HG02588 (cell line): ENCODE results near the gene SMIM23.

Experiments
- ATAC-seq: cut with Tn5 transposase; IDR thresholded peaks from one replicate; pipeline ENCODE4 v1.9.1; 2021; ENCODE audit warnings: mild to moderate bottlenecking, moderate library complexity; ENCODE audit not compliant: unreplicated experiment

SMIM23 gene

DNA sequence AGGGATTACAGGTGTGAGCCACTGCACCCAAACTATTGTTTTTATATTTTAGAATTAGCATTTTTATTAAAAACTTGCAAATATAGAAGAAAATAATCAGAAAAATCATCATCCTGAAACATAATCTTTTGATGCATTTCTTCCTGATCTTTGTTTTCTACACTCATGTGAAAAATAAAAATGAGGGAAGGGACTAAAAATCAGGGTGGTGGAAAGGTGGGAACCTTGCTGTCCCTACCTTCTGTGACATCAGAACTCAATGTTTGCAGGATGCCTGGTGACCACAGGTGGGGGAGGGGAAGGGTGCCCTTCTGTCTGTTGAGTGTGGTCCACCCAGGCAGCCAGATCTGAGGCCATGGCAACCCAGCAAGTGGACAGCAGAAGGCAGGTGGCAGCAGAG, at the start of gene SMIM23:
TSS of gene SMIM23 (plus strand) at position 301 of the 400 bp plus-strand sequence. CDS start at position 356, 55 bp downstream.
- no peak for ATAC-seq

DNA sequence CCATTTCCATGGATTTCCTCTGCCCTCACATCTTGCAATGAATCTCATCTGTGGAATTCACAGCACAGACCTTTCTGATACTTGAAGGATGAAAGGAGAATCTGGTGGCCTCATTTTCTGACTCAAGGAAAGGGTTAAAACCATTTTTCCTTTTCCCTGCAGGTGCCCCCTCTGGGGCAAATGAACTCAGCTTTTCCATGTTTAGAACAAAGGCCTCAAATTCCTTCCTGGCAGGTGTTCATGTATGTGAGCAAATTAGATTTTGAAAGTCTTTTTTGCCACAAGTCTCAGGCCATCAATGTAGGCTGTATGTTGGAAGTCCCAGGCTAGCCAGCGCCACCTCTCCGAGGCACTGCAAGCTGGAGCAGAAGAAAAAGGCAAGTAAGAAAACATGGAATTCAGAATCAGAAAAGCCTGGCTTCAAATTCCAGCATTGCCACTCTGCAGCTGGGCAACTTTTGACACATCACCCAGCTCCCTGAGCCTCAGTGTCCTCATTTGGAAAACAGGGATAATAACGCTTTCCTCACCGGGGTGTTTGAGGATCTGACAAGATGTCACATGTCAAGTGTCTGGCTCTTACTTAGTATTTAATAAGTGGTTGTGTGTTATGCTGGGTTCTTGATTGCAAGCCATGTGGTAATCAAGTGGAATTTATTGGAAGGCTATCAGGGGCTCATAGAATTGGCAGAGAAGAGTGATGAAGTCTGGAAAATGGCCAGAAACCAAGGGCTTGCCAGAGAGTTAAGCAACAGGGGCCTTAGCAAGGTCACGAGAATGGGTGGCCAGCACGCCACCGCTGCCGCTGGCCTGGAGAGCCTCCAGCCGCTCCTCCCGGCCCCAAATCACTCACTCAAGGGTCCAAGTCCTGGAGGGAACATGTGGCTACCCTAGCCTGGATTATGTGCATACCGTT, 48.4 kb upstream of the SMIM23 start:
- no peak for ATAC-seq

GRCh38 chr5:171738501-171738900, 47.1 kb upstream of the SMIM23 start:
- ATAC-seq = no peak

GRCh38 chr5:171739271-171739670, 46.3 kb upstream of the SMIM23 start:
- no peak for ATAC-seq

DNA sequence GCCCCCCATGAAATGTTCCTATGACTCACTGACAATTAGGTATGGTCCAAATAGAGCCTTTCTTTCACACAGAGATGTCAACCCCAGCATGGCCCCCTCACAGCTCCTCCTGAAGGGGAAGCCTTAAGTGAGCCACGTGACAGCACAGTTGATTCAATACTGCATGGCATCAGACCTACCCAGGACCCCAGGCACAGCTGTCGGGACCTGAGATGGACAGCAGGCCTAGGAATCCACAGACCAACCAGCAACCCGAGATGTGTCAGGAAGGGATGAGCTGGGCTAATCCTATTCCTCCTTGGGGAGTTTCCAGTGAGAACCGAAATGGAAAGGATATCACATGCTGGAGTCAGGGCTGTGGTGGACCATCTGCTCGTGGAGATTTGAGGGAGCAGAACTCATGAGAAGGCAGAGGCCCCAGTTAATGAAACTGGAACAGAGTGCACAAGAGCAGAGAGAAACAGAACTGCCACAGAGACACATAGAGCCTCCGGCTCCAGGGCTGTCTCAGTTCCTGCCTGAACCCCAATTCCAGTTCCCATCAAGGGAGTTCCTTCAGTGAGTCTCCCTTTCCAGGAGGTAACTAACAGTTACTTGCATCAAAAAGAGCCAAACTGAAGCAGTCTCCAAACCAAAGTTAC, 42.1 kb upstream of the SMIM23 start:
- ATAC-seq = no peak

DNA sequence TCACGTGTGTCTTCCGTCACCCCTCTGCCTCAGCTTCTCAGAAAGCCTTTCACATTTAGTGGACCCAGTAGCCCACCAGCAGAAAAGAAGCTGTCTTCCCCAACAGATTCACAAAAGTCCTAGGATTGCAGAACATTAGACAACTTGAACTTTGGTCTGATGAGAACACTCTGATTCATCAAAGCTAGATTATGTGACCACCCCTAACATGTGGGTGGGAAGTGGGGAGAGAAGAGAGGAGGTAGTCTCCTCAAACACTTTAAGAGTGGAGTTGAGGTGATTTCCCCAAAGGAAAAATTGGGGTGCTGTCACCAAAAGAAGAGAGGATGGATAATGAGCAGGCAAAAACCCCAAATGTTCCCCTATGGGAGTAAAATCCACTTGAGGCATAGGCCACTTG, 41.4 kb upstream of the SMIM23 start:
- ATAC-seq = no peak

GRCh38 chr5:171744882-171745281, 40.7 kb upstream of the SMIM23 start:
- no peak for ATAC-seq

DNA sequence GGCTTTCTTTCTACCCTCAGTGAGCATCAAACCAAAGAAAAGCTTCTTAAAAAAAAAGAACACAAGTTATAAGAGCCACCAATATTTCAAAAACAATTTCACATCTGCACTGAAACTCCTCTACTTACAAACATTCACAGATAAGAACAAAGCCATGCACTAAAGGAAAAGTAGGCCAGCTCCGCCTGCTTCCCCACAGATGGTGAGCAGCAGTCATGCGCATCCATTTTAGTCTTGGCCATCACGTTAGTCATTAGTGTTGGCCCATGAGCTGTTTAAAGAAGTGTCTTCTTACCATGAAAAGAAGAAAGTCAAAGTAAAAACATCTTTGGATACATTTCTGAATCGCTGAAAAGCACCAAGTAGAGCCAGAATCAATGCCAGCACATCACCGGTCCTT, 40.0 kb upstream of the SMIM23 start:
- ATAC-seq = no peak

GRCh38 chr5:171747061-171747859, 38.4 kb upstream of the SMIM23 start:
- no peak for ATAC-seq

DNA sequence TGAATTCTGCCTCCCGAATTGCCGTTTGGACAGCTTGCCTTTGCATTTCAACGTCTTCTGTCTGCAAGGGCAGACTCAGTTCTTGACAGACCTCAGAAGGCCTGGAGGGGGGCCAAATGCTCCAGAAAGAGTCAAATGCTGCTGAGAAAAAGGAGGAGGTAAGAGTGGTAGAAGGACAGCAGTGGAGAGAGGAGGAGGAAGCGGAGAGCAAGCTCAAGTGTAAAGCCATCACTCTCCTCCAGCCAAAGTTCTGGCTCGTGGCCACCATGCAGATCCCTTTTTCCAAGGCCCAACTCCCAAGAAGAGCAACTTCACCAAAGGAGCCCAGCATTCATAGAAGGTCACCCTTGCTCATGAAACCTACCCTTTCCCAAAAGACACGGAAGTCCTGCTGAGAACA, 36.9 kb upstream of the SMIM23 start:
- ATAC-seq = no peak

GRCh38 chr5:171749365-171749764, 36.3 kb upstream of the SMIM23 start:
- no peak for ATAC-seq

DNA sequence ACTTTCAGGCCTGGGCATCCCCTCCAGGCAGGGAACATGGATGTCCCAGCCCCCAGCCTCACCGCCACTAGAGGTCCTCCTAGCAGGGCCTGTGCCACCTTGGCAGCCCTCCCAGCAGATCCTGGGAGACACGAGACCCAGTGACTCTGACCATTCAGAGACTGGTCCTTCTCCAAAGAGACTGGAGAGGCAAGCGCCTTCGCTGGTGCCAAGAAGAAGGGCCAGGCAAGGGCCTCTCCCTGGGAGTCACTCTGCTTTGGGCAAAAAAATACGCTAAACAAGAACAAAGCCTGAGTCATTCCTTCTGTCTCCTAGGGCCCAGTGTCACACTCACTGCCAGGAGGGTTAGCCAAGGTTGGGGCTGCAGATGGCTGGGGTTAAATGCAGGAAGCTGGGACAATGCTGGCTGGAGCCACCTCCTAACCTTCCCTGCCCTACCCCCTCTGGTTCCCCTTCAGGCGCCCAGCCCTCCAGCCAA, 35.3 kb upstream of the SMIM23 start:
- no peak for ATAC-seq

GRCh38 chr5:171755354-171755821, 30.2 kb upstream of the SMIM23 start:
- ATAC-seq = no peak

DNA sequence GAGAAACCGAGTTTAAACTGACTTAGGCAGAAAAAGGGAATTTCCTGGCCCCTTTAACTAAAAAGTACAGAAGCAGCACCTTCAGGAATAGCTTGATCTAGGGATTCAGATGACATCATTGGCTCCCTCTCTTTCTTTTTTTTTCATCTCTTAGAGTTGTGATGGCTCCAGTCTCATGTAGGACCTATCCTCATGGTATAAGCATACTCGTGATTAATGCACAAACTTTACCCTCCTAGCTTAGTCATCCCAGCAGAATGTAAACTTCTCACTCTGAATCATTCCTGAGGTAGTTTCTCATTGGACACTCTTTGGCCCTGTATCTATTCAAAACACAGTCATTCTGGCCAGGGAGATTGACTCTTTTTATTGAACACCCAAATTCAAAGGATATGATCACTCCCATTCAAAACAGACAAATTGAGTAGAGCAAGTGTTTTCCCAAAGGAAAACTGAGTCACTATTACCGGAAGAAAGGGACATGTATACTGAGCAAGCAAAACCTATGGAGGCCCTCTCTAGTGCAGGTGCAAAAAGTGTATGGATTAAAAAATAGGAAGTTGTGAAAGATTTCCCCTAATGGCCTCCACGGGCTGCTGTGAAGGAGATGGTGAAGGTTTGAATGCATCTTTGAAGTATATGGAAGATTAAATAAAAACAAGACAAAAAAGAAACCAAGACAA, 27.6 kb upstream of the SMIM23 start:
- ATAC-seq = no peak

GRCh38 chr5:171759777-171760176, 25.8 kb upstream of the SMIM23 start:
- ATAC-seq = no peak

- ATAC-seq = no peak
Observed at GRCh38 chr5:171762021-171762608, 23.5 kb upstream of the SMIM23 start.

- ATAC-seq = no peak
Observed at GRCh38 chr5:171762903-171763302, 22.7 kb upstream of the SMIM23 start.

GRCh38 chr5:171764265-171764664, 21.4 kb upstream of the SMIM23 start:
- no peak for ATAC-seq

DNA sequence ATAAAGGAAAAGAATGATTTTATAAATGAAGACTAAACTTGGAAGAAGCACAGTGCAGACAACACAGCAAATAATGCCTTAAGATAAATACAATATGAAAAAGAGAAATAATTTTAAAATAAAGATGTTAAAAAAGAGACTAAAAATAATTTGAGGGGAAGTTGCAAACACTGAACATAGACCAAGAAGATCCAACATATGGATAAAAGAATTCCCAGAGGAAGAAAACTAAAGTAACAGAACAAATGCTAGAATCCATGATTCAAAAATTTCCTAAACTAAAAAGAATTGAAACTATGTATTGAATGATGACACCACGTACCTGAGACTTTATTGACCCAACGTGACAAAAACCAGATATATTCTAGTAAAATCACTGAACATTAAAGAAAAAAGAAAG, 18.7 kb upstream of the SMIM23 start:
- no peak for ATAC-seq

- no peak for ATAC-seq
Observed at GRCh38 chr5:171770153-171770552, 15.5 kb upstream of the SMIM23 start.
